ENCODE results near the gene ZNF670. TPM values are rescaled to one million over a fixed set of nuclear protein-coding genes. Genes with fewer than 3 reads are reported as not detected.
"Not testable (repeated sequence)": the region's sequence is repeated elsewhere in the genome, so short reads cannot be mapped to it uniquely, and the experiment has no call there.

Gene ZNF670
- 14.3 and 15.3 TPM in 2 replicates for polyA plus RNA-seq (2014; cell fraction: cytosol; rRNA removed)
- 7.6 and 10.0 TPM in 2 replicates for polyA plus RNA-seq (2014; cell fraction: nucleus; rRNA removed)

- DNase-seq (ENCODE audit: low spot score), result peak; percentile 98
Measured at GRCh38 chr1:247078258-247079140, at the start of gene ZNF670. Gene ZNF670, minus strand, starts transcription at chr1:247078811. Its CDS starts 215 bp downstream, at chr1:247078596.

GRCh38 chr1:247127519-247128282, 49.1 kb upstream of the ZNF670 start:
- DNase-seq (ENCODE audit: low spot score), result not testable (repeated sequence)

GRCh38 chr1:247126601-247127000, 48.0 kb upstream of the ZNF670 start:
- DNase-seq (ENCODE audit: low spot score), result not testable (repeated sequence)

- DNase-seq (ENCODE audit: low spot score), result not testable (repeated sequence)
Measured at GRCh38 chr1:247126166-247126565, 47.6 kb upstream of the ZNF670 start.

- no peak for DNase-seq (ENCODE audit: low spot score)
Measured at GRCh38 chr1:247121382-247121781, 42.8 kb upstream of the ZNF670 start.

- not testable (repeated sequence) for DNase-seq (ENCODE audit: low spot score)
Measured at GRCh38 chr1:247120408-247120668, 41.7 kb upstream of the ZNF670 start.

- DNase-seq (ENCODE audit: low spot score), result no peak
Measured at GRCh38 chr1:247119600-247120407, 41.2 kb upstream of the ZNF670 start.

GRCh38 chr1:247118946-247119446, 40.4 kb upstream of the ZNF670 start:
- DNase-seq (ENCODE audit: low spot score), result peak; percentile 59

- no peak for DNase-seq (ENCODE audit: low spot score)
Measured at GRCh38 chr1:247115545-247115944, 36.9 kb upstream of the ZNF670 start.

- DNase-seq (ENCODE audit: low spot score), result no peak
Measured at GRCh38 chr1:247115141-247115510, 36.5 kb upstream of the ZNF670 start.

GRCh38 chr1:247114351-247115140, 35.9 kb upstream of the ZNF670 start:
- DNase-seq (ENCODE audit: low spot score), result no peak

GRCh38 chr1:247113733-247114271, 35.2 kb upstream of the ZNF670 start:
- no peak for DNase-seq (ENCODE audit: low spot score)

- no peak for DNase-seq (ENCODE audit: low spot score)
Measured at GRCh38 chr1:247113094-247113497, 34.5 kb upstream of the ZNF670 start.

GRCh38 chr1:247112479-247112781, 33.8 kb upstream of the ZNF670 start:
- no peak for DNase-seq (ENCODE audit: low spot score)

GRCh38 chr1:247111700-247112478, 33.3 kb upstream of the ZNF670 start:
- DNase-seq (ENCODE audit: low spot score), result peak; percentile 57

- no peak for DNase-seq (ENCODE audit: low spot score)
Measured at GRCh38 chr1:247111259-247111699, 32.7 kb upstream of the ZNF670 start.

GRCh38 chr1:247110627-247111258, 32.1 kb upstream of the ZNF670 start:
- no peak for DNase-seq (ENCODE audit: low spot score)

GRCh38 chr1:247107694-247108093, 29.1 kb upstream of the ZNF670 start:
- no peak for DNase-seq (ENCODE audit: low spot score)

- DNase-seq (ENCODE audit: low spot score), result no peak
Measured at GRCh38 chr1:247105966-247106365, 27.4 kb upstream of the ZNF670 start.

Data from SK-N-DZ (cell line).